IMR-90 (cell line): ENCODE data around the gene PTPRN2. TPM values are rescaled to one million over a fixed set of nuclear protein-coding genes. Genes with fewer than 3 reads are reported as not detected.

ENCODE experiments used
- ATAC-seq: fragments of 200-7000 bp; cut with Tn5 transposase; 2 replicates; pipeline ENCODE4 v1.9.1; 2020; ENCODE audit warnings: low read depth, mild to moderate bottlenecking, moderate library complexity
- BruUV-seq: library from RNA; stranded (reverse); fragments of 400-500 nt; replicated peaks from 2 replicates; lab custom pipeline; 2021; lab: Mats Ljungman, UMichigan
- CTCF ChIA-PET: fragments of 300-600 bp; formaldehyde crosslinking; extraction: SDS; loops from one replicate; lab custom pipeline; 2021; ENCODE audit warnings: antibody characterized with exemption; lab: Yijun Ruan, JAX
- POLR2A ChIA-PET: fragments of 300-600 bp; sonication (Branson Sonifier 250); formaldehyde crosslinking; loops from one replicate; lab custom pipeline; 2022; ENCODE audit warnings: antibody characterized with exemption; ENCODE audit not compliant: unreplicated experiment; lab: Charles Lee
- DNase-seq: peaks from one replicate; pipeline ENCODE4 v3.0.0; 2013
- H2AFZ ChIP-seq: replicated peaks from 2 replicates; pipeline ENCODE3; 2013; ENCODE audit warnings: low read length, mild to moderate bottlenecking; ENCODE audit not compliant: poor library complexity
- H2AK5ac ChIP-seq: 2 replicates; pipeline ENCODE4 v1.6.1; 2013; ENCODE audit warnings: low read depth, low read length, inconsistent platforms
- H2AK9ac ChIP-seq: replicated peaks from 2 replicates; pipeline ENCODE3; 2013; ENCODE audit warnings: mild to moderate bottlenecking, low read depth, low read length, moderate library complexity; ENCODE audit not compliant: poor library complexity
- H2BK120ac ChIP-seq: 2 replicates; pipeline ENCODE4 v1.6.1; 2013; ENCODE audit warnings: low read depth, low read length, inconsistent platforms
- H2BK15ac ChIP-seq: 3 replicates; pipeline ENCODE4 v1.6.1; 2013; ENCODE audit warnings: low read depth, low read length, inconsistent platforms
- H2BK20ac ChIP-seq: 2 replicates; pipeline ENCODE4 v1.6.1; 2013; ENCODE audit warnings: low read depth, mild to moderate bottlenecking, inconsistent platforms, low read length, moderate library complexity
- H2BK5ac ChIP-seq: 2 replicates; pipeline ENCODE4 v1.6.1; 2013; ENCODE audit warnings: mild to moderate bottlenecking, low read depth, low read length, inconsistent platforms; ENCODE audit not compliant: poor library complexity, severe bottlenecking
- H3K14ac ChIP-seq: replicated peaks from 2 replicates; pipeline ENCODE4 v1.6.1; 2013; ENCODE audit warnings: low read depth, low read length, inconsistent platforms
- H3K18ac ChIP-seq: 2 replicates; pipeline ENCODE4 v1.6.1; 2013; ENCODE audit warnings: low read depth, low read length, control low read depth
- H3K23ac ChIP-seq: 2 replicates; pipeline ENCODE4 v1.6.1; 2013; ENCODE audit warnings: low read depth, low read length, inconsistent platforms
- H3K27ac ChIP-seq: 2 replicates; pipeline ENCODE4 v1.5.1; 2013; ENCODE audit warnings: mild to moderate bottlenecking, control low read depth, low read length; ENCODE audit not compliant: insufficient read depth
- H3K27me3 ChIP-seq: 2 replicates; pipeline ENCODE4 v1.6.1; 2013; ENCODE audit warnings: low read length; ENCODE audit not compliant: control insufficient read depth, insufficient read depth
- H3K36me3 ChIP-seq: 2 replicates; pipeline ENCODE4 v1.6.1; 2013; ENCODE audit warnings: low read length, mixed read lengths; ENCODE audit not compliant: control insufficient read depth, insufficient read depth
- H3K4ac ChIP-seq: 2 replicates; pipeline ENCODE4 v1.6.1; 2013; ENCODE audit warnings: low read depth, low read length, inconsistent platforms
- H3K4me1 ChIP-seq: 2 replicates; pipeline ENCODE4 v1.6.1; 2013; ENCODE audit warnings: low read length, mixed read lengths; ENCODE audit not compliant: control insufficient read depth, insufficient read depth
- H3K4me2 ChIP-seq: 2 replicates; pipeline ENCODE4 v1.6.1; 2013; ENCODE audit warnings: low read depth, mild to moderate bottlenecking, control low read depth, low read length, moderate library complexity
- H3K4me3 ChIP-seq: 2 replicates; pipeline ENCODE4 v1.5.1; 2013; ENCODE audit warnings: low read depth, mild to moderate bottlenecking, control low read depth, low read length, moderate library complexity; ENCODE audit not compliant: insufficient read depth
- H3K56ac ChIP-seq: 2 replicates; pipeline ENCODE4 v1.6.1; 2013; ENCODE audit warnings: low read length, inconsistent platforms; ENCODE audit not compliant: insufficient read depth; ENCODE audit errors: extremely low read depth
- H3K79me1 ChIP-seq, 2 experiments: 2 replicates each; pipeline ENCODE4 v1.6.1; 2013; ENCODE audit warnings: low read length in 2 of 2, inconsistent platforms in 1 of 2, low read depth in 1 of 2
- H3K9ac ChIP-seq: 2 replicates; pipeline ENCODE4 v1.6.1; 2013; ENCODE audit warnings: low read depth, low read length, control low read depth
- H3K9me1 ChIP-seq: 2 replicates; pipeline ENCODE4 v1.6.1; 2013; ENCODE audit warnings: low read length, inconsistent platforms; ENCODE audit not compliant: insufficient read depth
- H3K9me3 ChIP-seq: 2 replicates; pipeline ENCODE4 v1.6.1; 2013; ENCODE audit warnings: low read length; ENCODE audit not compliant: control insufficient read depth, insufficient read depth
- H4K20me1 ChIP-seq: 2 replicates; pipeline ENCODE4 v1.6.1; 2013; ENCODE audit warnings: low read length, inconsistent platforms; ENCODE audit not compliant: insufficient read depth
- H4K5ac ChIP-seq: 2 replicates; pipeline ENCODE4 v1.6.1; 2013; ENCODE audit warnings: mild to moderate bottlenecking, low read depth, low read length, control low read depth
- H4K8ac ChIP-seq, 2 experiments: 2 replicates each; pipeline ENCODE4 v1.6.1; 2013; ENCODE audit warnings: low read depth in 2 of 2, low read length in 2 of 2, control low read depth in 1 of 2, inconsistent platforms in 1 of 2
- H4K91ac ChIP-seq: 2 replicates; pipeline ENCODE4 v1.6.1; 2013; ENCODE audit warnings: low read depth, low read length, inconsistent platforms; ENCODE audit not compliant: insufficient read depth
- BHLHE40 ChIP-seq: fragments of 150-350 bp; IDR thresholded peaks from 2 replicates; pipeline ENCODE4 v1.6.1; 2016; ENCODE audit warnings: mild to moderate bottlenecking, low read depth, low read length
- CEBPB ChIP-seq: IDR thresholded peaks from 2 replicates; pipeline ENCODE4 v1.6.1; 2012; ENCODE audit warnings: low read depth, low read length, improper control_type of control experiment
- CHD1 ChIP-seq: IDR thresholded peaks from 2 replicates; pipeline ENCODE4 v1.6.1; 2012; ENCODE audit warnings: low read depth, low read length, improper control_type of control experiment
- CTCF ChIP-seq: conservative IDR thresholded peaks from 2 replicates; pipeline ENCODE4 v1.5.1; 2012; ENCODE audit warnings: mild to moderate bottlenecking, low read depth, low read length, improper control_type of control experiment
- FOS ChIP-seq: fragments of 150-350 bp; IDR thresholded peaks from 2 replicates; pipeline ENCODE4 v1.6.1; 2016; ENCODE audit warnings: low read depth, low read length
- MAFK ChIP-seq: IDR thresholded peaks from 2 replicates; pipeline ENCODE4 v1.6.1; 2012; ENCODE audit warnings: low read depth, low read length, improper control_type of control experiment
- MAZ ChIP-seq: IDR thresholded peaks from 2 replicates; pipeline ENCODE4 v1.6.1; 2012; ENCODE audit warnings: low read depth, mild to moderate bottlenecking, low read length, improper control_type of control experiment, moderate library complexity, borderline replicate concordance
- MXI1 ChIP-seq: IDR thresholded peaks from 2 replicates; pipeline ENCODE4 v1.6.1; 2012; ENCODE audit warnings: low read depth, mild to moderate bottlenecking, low read length, moderate library complexity, borderline replicate concordance
- NFE2L2 ChIP-seq: fragments of 150-350 bp; IDR thresholded peaks from 2 replicates; pipeline ENCODE4 v1.6.1; 2016; ENCODE audit warnings: low read depth, mild to moderate bottlenecking, low read length
- POLR2A ChIP-seq: IDR thresholded peaks from 2 replicates; pipeline ENCODE4 v1.6.1; 2012; ENCODE audit warnings: mild to moderate bottlenecking, low read depth, low read length
- RAD21 ChIP-seq: IDR thresholded peaks from 2 replicates; pipeline ENCODE4 v1.6.1; 2012; ENCODE audit warnings: low read length, improper control_type of control experiment
- RCOR1 ChIP-seq: IDR thresholded peaks from 2 replicates; pipeline ENCODE4 v1.6.1; 2012; ENCODE audit warnings: mild to moderate bottlenecking, low read length, improper control_type of control experiment; ENCODE audit not compliant: insufficient replicate concordance
- RFX5 ChIP-seq: IDR thresholded peaks from 2 replicates; pipeline ENCODE4 v1.8.0; 2012; ENCODE audit warnings: low read depth, mild to moderate bottlenecking, low read length, moderate library complexity
- SMC3 ChIP-seq: fragments of 150-350 bp; IDR thresholded peaks from 2 replicates; pipeline ENCODE4 v1.6.1; 2016; ENCODE audit warnings: low read depth, mild to moderate bottlenecking, antibody characterized with exemption, low read length, moderate library complexity
- USF2 ChIP-seq: fragments of 150-350 bp; IDR thresholded peaks from 2 replicates; pipeline ENCODE4 v1.6.1; 2017; ENCODE audit warnings: mild to moderate bottlenecking, antibody characterized with exemption, low read length, low read depth
- WGBS, 2 experiments: methylation state at CpG; one replicate each; pipeline versions ENCODE4 v1.1.5 to v1.1.7; 2013; ENCODE audit warnings: missing lambda C conversion rate in 2 of 2; ENCODE audit not compliant: insufficient read length in 1 of 2; ENCODE audit errors: extremely low coverage in 2 of 2; 5-methylcytosine and 5-hydroxymethylcytosine counted together
- dilution Hi-C: fragments of 300-500 bp; cut with HindIII; formaldehyde crosslinking; loops from one replicate; pipeline ENCODE4 v1.14.3; 2018; ENCODE audit warnings: low sequenced_read_pairs; ENCODE audit not compliant: unreplicated experiment
- in situ Hi-C: fragments of 300-500 bp; cut with MboI; formaldehyde crosslinking; loops from 3 replicates; pipeline ENCODE4 v1.14.3; 2019; ENCODE audit warnings: low sequenced_read_pairs, inconsistent platforms, mixed read lengths
- intact Hi-C: fragments of 100-400 bp; cut with micrococcal nuclease; formaldehyde crosslinking; loops from 2 replicates; pipeline ENCODE4 v1.10.0; 2022
- polyA plus RNA-seq, 3 experiments: library from polyadenylated mRNA; depleted of rRNA; stranded (reverse); fragments of >200 nt; gene quantifications; 2 replicates each; pipeline ENCODE4 v1.2.3, GENCODE V29; 2012; ENCODE audit warnings: low replicate concordance in 1 of 3
- total RNA-seq: library from RNA; depleted of rRNA; stranded (reverse); fragments of >200 nt; gene quantifications from 2 replicates; pipeline ENCODE4 v1.2.3, GENCODE V29; 2012
- TF ChIP-seq, protein P1 (sequence below): fragments of 150-350 bp; IDR thresholded peaks from 2 replicates; pipeline ENCODE4 v1.6.1; 2016; ENCODE audit warnings: low read depth, mild to moderate bottlenecking, low read length, moderate library complexity, borderline replicate concordance

PTPRN2 gene
- total and polyA plus RNA-seq, 2 of the 4 experiments (the other 2 are of a cell fraction) = 0.03 TPM; not detected in 1

DNA sequence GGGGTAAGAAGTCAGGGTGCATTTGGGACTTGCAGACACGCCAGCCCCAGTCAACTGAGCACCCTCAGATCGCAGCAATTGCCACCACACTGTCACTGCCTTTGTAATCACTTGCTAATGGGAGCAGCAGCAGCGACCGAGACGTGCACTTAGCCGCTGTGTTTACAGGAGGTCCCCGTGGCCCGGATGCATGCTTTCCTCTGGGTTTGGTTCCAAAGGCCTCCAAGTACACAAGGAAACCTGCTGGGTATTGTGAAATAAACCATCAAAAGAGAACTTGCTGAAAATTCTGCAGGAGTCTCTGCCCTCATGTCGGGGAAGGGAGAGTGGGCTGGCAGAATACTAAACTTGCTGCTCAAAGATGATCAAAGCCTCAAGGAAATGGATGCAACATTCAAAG lies 909.1 kb downstream of the PTPRN2 start:
- intact Hi-C loops = no loop called here
- Histone ChIP-seq H3K79me1 (no peaks in the 10 kb centered on the region), H3K56ac (no peak overlapping the region), H3K27ac (no peak overlapping the region), H3K9ac (no peak overlapping the region), H3K4me3 (no peak overlapping the region), H3K4me1 (no peaks in the 10 kb centered on the region), H2AK9ac (no peak overlapping the region), H3K18ac (no peak overlapping the region), H2BK120ac (no peak overlapping the region), H2BK5ac (no peak overlapping the region), H3K4ac (no peak overlapping the region), H2AFZ (no peak overlapping the region), H3K9me1 (no peaks in the 10 kb centered on the region), H4K8ac (no peak overlapping the region), H4K91ac (no peak overlapping the region), H3K23ac (no peak overlapping the region), H4K5ac (no peak overlapping the region), H3K4me2 (no peak overlapping the region), H3K36me3 (no peaks in the 10 kb centered on the region), H2BK15ac (no peak overlapping the region), H3K9me3 (peaks cover 23% of the 10 kb centered on the region), H4K20me1 (no peaks in the 10 kb centered on the region), H3K14ac (no peak overlapping the region), H2AK5ac (no peak overlapping the region), H2BK20ac (no peak overlapping the region), H3K27me3 (peaks cover 4% of the 10 kb centered on the region)
- TF ChIP-seq MXI1 (no peak), POLR2A (no peak), SMC3 (no peak), CTCF (no peak), NFE2L2 (no peak), RCOR1 (no peak), BHLHE40 (no peak), RFX5 (no peak), USF2 (no peak), MAFK (no peak), CEBPB (no peak), CHD1 (no peak), RAD21 (no peak), FOS (no peak), MAZ (no peak)
- TF ChIP-seq, protein P1, sequence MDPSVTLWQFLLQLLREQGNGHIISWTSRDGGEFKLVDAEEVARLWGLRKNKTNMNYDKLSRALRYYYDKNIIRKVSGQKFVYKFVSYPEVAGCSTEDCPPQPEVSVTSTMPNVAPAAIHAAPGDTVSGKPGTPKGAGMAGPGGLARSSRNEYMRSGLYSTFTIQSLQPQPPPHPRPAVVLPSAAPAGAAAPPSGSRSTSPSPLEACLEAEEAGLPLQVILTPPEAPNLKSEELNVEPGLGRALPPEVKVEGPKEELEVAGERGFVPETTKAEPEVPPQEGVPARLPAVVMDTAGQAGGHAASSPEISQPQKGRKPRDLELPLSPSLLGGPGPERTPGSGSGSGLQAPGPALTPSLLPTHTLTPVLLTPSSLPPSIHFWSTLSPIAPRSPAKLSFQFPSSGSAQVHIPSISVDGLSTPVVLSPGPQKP = no peak
- in situ Hi-C loops = no loop called here
- dilution Hi-C loops = no loop called here
- BruUV-seq = no TSS peak
- 10% methylated on average over 3 of the region's 9 CpGs; no CpG with 5 or more reads in 1 of the 2 experiments for WGBS, 2 experiments
- ATAC-seq (no peak), DNase-seq (no peak)
- ChIA-PET CTCF (no interaction called here), POLR2A (no interaction called here)
